Stimulated activated CD4-positive, alpha-beta T cell treated with anti-CD3 and anti-CD28 coated beads, Interleukin-2, amount 100 ng/mL, for 24 hours (primary cell): ENCODE data around the gene GRIK3.
"Not testable (repeated sequence)": the region's sequence is repeated elsewhere in the genome, so short reads cannot be mapped to it uniquely, and the experiment has no call there.

ENCODE experiments used
- DNase-seq, 2 donors: peaks; one replicate each; pipeline ENCODE4 v3.0.0-alpha.2; 2020

The GRIK3 gene

GRCh38 chr1:36776948-36777831, 257.1 kb downstream of the GRIK3 start:
- no peak for DNase-seq

- no peak for DNase-seq
Observed at GRCh38 chr1:36776256-36776655, 258.1 kb downstream of the GRIK3 start.

- no peak for DNase-seq
Observed at GRCh38 chr1:36775716-36776115, 258.6 kb downstream of the GRIK3 start.

- no peak for DNase-seq
Observed at GRCh38 chr1:36773827-36774541, 260.3 kb downstream of the GRIK3 start.

GRCh38 chr1:36772647-36773495, 261.4 kb downstream of the GRIK3 start:
- DNase-seq, result no peak

- no peak for DNase-seq
Observed at GRCh38 chr1:36771660-36772284, 262.5 kb downstream of the GRIK3 start.

- DNase-seq, result no peak
Observed at GRCh38 chr1:36771240-36771639, 263.1 kb downstream of the GRIK3 start.

GRCh38 chr1:36769886-36770830, 264.2 kb downstream of the GRIK3 start:
- no peak for DNase-seq

GRCh38 chr1:36768486-36769178, 265.7 kb downstream of the GRIK3 start:
- DNase-seq, result no peak

GRCh38 chr1:36767429-36767828, 266.9 kb downstream of the GRIK3 start:
- not testable (repeated sequence) for DNase-seq

- no peak for DNase-seq
Observed at GRCh38 chr1:36766481-36766880, 267.8 kb downstream of the GRIK3 start.

GRCh38 chr1:36765785-36766300, 268.5 kb downstream of the GRIK3 start:
- no peak for DNase-seq

GRCh38 chr1:36764798-36765197, 269.5 kb downstream of the GRIK3 start:
- DNase-seq, result no peak

GRCh38 chr1:36763771-36764170, 270.5 kb downstream of the GRIK3 start:
- no peak for DNase-seq

GRCh38 chr1:36762174-36762573, 272.1 kb downstream of the GRIK3 start:
- no peak for DNase-seq

GRCh38 chr1:36761113-36761512, 273.2 kb downstream of the GRIK3 start:
- no peak for DNase-seq

- DNase-seq, result no peak
Observed at GRCh38 chr1:36760081-36760480, 274.2 kb downstream of the GRIK3 start.

- DNase-seq, result no peak
Observed at GRCh38 chr1:36759355-36759754, 275.0 kb downstream of the GRIK3 start.

- no peak for DNase-seq
Observed at GRCh38 chr1:36755303-36756230, 278.7 kb downstream of the GRIK3 start.
